ENCODE measurements around the gene ADSL. TPM values are rescaled to one million over a fixed set of nuclear protein-coding genes. Genes with fewer than 3 reads are reported as not detected.

Gene ADSL
- total RNA-seq, 4 donors from 2014 or later, result 54.6 to 79.1 (median 75.9) TPM

- no peak for TF ChIP-seq CTCF (IDR thresholded peaks at IDR 0.05; ENCODE audit: low read depth)
Measured at GRCh38 chr22:40423882-40424640, 77.8 kb downstream of the ADSL start.

DNA sequence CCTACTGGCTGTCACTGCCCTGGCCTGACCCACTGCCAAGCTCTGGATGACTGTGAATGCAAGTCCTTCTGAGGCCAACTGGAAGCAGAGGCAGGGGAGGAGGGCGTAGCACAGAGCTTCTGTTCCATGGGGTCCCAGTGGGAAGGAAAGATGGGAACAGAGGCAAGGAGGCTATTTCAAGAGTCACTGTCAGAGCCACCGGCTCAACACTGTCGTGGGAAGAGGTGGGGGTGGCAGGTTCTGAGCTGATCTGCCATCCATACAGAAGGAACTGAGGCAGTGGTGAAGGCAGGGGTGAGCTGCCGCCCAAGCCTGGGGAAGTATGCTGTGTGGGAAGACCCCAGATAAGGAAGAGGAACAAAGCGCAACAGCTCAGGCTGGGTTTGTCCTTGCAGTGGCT lies 78.8 kb downstream of the ADSL start:
- TF ChIP-seq CTCF (IDR thresholded peaks at IDR 0.05; ENCODE audit: low read depth), result no peak

DNA sequence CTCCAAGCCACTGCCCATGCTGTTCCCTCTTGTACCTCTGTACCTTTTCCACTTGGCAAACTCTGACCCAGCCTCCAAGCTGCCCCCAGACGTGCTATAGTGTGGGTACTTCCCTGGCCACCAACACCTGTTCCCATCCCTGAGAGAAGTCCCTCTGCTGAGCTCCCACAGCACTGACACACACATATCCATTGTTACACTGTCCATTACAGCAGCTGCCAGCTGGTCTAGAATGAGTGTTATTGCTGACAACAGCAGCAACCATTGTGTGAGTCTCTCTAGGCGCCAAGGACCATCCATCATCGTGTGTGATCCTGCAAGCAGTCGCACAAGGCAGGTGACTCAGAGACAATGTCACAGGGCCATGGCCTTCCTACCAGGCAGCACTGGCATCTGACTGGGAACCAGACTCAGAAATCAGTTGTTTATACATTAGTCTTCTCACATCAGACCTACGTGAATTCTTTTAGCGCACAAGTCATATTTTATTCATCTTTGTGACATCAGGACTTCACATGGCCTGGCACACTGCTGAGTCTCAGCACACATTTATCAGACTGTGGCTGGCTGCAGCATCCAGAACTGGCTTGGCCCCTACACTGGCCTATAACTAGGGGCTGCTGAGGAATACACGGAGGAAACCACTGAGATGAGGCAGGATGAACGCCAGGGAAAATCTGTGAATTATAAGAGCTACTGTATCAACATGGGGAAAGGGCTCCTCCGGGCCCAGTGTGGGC lies 80.5 kb downstream of the ADSL start:
- TF ChIP-seq CTCF (IDR thresholded peaks at IDR 0.05; ENCODE audit: low read depth), result no peak

- no peak for TF ChIP-seq CTCF (IDR thresholded peaks at IDR 0.05; ENCODE audit: low read depth)
Measured at GRCh38 chr22:40428796-40429195, 82.5 kb downstream of the ADSL start.

DNA sequence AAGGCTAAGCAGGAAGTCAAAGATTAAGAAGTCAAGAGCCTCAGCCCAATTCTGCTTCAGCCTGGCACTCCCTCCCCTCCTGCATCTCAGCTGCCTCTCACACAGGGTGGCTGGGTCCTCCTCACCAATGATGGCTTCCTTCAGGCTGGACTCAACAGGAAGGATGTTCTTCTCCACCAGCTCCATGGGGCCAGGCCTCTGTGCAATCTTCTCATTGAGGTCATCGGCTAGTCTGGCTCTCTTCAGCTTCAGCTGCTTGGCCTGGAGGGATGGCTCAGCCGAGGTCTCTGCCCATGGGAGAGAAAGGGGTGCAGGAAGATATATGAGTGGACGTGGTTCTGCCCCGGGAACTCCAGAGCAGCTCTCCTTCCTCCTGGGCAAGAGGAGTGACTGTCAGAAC lies 83.2 kb downstream of the ADSL start:
- TF ChIP-seq CTCF (IDR thresholded peaks at IDR 0.05; ENCODE audit: low read depth), result no peak

DNA sequence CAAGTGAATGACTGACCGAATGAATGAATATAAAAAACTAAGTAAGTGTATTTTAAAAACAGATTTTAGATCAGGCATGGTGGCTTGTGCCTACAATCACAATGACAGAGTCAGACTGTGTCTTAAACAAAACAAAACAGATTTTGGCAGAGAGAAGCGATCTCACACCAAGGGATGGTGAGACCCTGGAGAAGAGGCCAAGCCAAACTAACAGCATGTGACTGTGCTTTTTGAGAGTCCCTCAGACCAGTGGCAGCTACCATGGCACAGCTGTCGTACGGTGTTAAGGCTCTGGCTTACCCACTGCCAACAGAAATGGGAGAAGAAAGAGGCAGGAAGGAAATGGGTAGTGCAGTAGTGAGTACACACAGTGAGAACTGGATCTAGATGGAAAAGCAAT lies 84.7 kb downstream of the ADSL start:
- no peak for TF ChIP-seq CTCF (IDR thresholded peaks at IDR 0.05; ENCODE audit: low read depth)

DNA sequence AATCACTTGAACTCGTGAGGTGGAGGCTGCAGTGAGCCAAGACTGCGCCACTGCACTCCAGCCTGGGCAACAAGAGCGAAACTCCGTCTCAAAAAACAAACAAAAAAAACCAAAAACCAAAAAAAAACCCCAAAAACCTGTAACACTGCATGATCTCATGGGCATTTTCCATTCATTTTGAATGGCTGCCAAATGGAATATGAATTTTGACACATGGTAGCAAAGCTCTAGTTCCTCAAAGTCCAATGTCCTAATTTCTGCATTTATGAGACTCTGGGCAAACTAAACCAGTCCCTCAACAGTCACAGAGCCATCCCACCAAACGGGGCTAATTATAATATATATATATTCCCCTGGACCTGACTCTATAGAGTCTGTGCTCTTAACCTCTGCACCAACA lies 85.9 kb downstream of the ADSL start:
- TF ChIP-seq CTCF (IDR thresholded peaks at IDR 0.05; ENCODE audit: low read depth), result no peak
